ENCODE measurements around the gene TAF1L.

The TAF1L gene

DNA sequence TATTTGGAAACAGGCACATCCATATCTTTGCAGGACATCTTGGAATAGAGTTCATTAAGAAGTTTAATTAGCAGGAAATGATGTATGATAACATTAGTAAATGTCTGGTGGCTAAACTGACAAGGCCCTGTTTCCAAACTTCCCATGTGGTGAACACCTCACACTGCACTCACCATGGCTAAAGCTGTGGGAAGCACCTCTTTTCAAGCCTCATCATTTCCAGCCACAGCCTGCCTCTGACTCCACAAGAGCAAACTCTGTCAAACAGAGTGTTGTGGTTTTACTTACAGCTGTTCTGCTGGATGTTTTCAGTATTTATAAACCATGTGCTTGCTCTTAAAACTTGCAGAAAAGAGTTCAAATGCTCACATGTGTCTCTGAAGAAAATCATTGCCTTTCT lies 47.6 kb downstream of the TAF1L start:
- DNase-seq, result no peak

DNA sequence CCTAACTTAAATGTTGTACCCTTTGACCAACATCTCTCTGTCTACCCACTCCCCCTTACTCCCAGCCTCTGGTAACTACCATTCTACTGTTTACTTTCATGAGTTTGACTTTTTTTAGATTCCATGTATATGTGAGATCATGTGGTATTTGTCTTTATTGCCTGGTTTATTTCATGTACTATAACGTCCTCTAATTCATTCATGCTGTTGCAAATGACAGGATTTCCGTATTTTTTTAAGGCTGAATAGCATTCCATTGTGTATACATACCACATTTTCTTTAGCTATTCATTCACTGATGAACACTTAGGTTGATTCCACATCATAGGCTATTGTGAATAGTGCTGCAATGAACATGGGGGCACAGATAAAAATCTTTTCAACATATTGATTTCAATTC lies 50.7 kb downstream of the TAF1L start:
- no peak for DNase-seq

DNA sequence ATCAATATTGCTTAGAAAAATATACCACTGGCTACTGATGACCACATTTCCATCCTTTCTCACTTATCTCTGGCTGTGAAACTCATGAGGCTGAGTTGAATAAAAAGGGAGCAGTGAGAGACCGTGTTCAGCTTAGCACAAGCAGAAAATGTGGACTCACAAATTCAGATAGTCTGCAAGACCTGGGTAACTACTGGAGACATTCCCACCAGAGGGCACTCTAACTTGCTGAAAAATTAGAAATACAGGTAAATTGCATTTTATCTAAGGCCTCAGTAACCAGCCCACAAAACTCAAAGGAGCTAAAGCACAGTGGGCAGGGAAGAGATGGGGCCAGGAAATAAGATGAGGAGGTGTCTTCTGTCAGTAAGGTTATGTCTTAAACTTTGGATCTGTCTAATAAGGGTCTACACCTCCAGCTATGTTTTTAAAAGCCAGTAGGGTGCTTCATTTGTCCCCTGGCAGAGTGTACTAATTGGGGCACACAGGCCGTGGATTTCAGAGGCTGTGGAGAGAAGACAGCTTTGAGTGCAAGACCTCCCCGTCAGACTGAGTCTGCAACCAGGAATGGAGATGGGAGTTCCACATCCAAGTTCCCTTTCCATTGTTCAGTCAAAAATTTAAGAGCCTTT lies 53.8 kb downstream of the TAF1L start:
- peak; percentile 30 to 85 for DNase-seq

DNA sequence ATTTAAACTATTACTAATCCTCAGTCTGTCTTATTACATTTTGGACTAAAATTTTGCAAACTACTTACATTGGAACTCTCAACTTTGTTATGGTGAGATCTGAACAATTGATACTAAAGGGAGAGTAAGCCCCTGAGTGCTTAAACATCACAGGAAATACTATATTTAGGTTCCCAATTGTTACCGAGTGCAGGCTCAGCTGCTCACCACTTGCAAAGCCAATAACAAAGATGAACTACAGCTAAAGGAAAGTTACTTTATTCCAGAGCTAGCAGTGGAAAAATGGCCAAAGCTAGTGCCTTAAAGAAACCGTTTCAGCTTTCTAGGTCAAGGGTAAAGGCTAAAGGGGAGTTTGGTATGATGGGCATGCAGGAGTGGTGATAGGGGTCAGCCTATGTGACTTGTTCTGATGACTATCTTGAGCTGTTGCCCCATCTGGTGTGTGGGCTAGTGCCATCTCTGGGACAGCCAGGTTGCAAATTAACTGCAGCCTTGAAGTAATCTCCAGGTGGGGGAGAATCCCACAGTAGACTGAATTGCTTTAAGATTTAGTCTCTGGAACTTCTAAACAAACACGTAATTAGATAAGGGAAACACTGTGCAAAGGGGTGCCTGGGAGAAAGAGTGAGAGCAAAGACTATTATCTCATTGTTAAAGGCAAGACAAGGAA lies 54.7 kb downstream of the TAF1L start:
- DNase-seq, result no peak

DNA sequence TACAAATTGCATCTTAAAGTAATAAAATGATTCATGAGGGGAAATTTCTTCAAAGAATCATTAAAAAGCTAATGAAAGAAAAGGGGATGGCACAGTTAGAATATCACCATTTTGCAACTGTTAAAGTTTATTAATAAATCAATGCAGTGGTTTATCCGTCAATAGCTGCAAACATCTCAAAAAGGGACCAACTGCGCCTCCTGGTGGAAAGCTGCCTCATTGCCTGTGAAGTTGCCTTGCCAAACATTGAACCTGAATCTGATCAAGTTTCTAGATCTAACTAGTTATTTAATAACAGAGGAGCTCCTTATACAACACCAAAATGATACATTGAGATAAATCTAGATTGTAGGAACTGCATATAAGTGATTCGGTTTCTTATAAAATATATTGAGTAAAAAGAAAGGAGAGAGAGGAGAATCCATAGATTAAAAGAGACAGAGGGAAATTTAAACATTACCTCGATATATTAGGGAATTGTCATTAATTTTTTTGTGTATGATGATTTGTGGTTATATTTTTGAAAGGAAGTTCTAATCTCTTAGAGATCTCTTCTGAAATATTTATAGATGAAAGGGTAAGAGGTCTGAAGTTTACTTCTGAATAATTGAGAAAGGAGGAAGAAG lies 55.6 kb downstream of the TAF1L start:
- DNase-seq, result peak in 1 of 2 experiments; percentile 71

Measured in NCI-H526 (cell line).